ENCODE results near the gene NDC1. TPM values are rescaled to one million over a fixed set of nuclear protein-coding genes. Genes with fewer than 3 reads are reported as not detected.
A peak's percentile ranks its signal among the peaks of the same experiment; 100 is the strongest.

The NDC1 gene
- total and polyA plus RNA-seq, 2 donors (not counting 3 experiments of a cell fraction or from before 2014, with no cell fraction given), result 23.2 to 29.2 TPM

DNA sequence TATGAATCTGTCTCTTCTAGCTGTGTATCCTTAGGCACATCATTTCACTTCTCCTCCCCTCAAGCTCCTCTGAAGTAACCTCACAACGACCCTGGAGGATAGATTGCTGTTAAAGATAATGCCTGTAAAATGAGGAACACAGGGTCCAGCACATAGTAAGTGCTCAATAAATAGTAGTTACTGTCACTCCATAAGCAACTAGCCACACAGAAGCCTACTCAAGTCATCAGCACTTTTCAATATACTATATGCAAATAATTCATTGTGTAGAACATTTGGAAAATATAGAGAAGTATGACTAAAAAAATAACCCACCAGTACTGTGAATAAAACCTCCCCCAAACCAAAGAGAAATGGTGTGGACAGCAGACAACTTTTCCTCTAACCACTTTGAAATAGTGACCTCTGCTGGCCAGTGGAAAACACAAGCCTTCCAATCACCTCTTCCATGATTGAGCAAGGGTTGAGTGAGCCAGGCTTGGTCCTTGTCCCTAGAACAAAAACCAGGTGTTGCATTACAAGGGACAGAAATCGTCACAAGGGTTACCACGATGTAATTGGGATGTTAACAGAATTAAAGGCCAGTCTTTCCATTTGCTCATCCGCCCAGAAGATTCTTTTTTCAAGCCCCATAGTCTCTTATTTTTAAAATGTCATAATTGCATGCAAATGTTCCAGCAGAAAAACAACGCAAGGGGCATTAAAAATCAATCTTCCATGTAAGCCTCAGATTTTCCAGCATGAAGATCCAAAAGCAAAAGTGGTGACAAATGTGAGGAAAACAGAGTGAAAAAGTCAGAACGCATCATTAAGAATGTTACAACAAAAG, 83.4 kb downstream of the NDC1 start:
- peak; percentile 49 for DNase-seq (ENCODE audit: low read depth, low spot score)
- Histone ChIP-seq H2AFZ (ENCODE audit: low read depth, low read length) (no peak overlapping the region), H3K9me3 (replicated peaks; ENCODE audit: control insufficient read depth, insufficient read depth, low read length) (no peaks in the 10 kb centered on the region), H3K27me3 (ENCODE audit: control insufficient read depth in 2 of 2, insufficient read depth in 2 of 2, low read length in 2 of 2) (peaks cover 0 to 2% of the 10 kb centered on the region in 2 experiments), H3K36me3 (ENCODE audit: control insufficient read depth in 2 of 2, extremely low read depth in 1 of 2, insufficient read depth in 2 of 2, low read length in 2 of 2) (no peaks in the 10 kb centered on the region), H4K20me1 (replicated peaks; ENCODE audit: control insufficient read depth, extremely low read depth, insufficient read depth, low read length) (no peaks in the 10 kb centered on the region), H3K79me2 (ENCODE audit: control insufficient read depth, insufficient read depth, low read length) (no peaks in the 10 kb centered on the region), H3K4me2 (ENCODE audit: insufficient read depth, low read length) (no peak overlapping the region), H3K4me1 (ENCODE audit: control insufficient read depth, extremely low read depth, insufficient read depth, low read length) (no peaks in the 10 kb centered on the region), H3K4me3 (replicated peaks in 1 of 3; ENCODE audit: insufficient read depth in 1 of 3, low read depth in 1 of 3, low read length in 3 of 3) (no peak overlapping the region), H3K9me1 (replicated peaks; ENCODE audit: control insufficient read depth, extremely low read depth, insufficient read depth, low read length) (no peaks in the 10 kb centered on the region), H3K27ac (ENCODE audit: insufficient read depth, low read depth, low read length) (no peak overlapping the region), H3K9ac (replicated peaks; ENCODE audit: extremely low read depth, insufficient read depth, low read length) (no peak overlapping the region)
- FAIRE-seq, result peak; percentile 83
- ChIA-PET CTCF (interaction anchor here (0.8 to 4.0 kb wide), 14 partner anchors 8 to 303 kb away, joined by 3 to 50 read pairs (median 6); no protein-coding TSS in a partner anchor), POLR2A (no interaction called here)
- TF ChIP-seq MYC (IDR thresholded peaks at IDR 0.05; ENCODE audit: low read depth, low read length), result no peak
- TF ChIP-seq GATA2 (IDR thresholded peaks at IDR 0.05; ENCODE audit: insufficient read depth, insufficient read length, low read depth, low read length), result no peak
- no peak for TF ChIP-seq FOS (IDR thresholded peaks at IDR 0.05; ENCODE audit: borderline replicate concordance, insufficient read depth, low read length)
- TF ChIP-seq, protein P1, sequence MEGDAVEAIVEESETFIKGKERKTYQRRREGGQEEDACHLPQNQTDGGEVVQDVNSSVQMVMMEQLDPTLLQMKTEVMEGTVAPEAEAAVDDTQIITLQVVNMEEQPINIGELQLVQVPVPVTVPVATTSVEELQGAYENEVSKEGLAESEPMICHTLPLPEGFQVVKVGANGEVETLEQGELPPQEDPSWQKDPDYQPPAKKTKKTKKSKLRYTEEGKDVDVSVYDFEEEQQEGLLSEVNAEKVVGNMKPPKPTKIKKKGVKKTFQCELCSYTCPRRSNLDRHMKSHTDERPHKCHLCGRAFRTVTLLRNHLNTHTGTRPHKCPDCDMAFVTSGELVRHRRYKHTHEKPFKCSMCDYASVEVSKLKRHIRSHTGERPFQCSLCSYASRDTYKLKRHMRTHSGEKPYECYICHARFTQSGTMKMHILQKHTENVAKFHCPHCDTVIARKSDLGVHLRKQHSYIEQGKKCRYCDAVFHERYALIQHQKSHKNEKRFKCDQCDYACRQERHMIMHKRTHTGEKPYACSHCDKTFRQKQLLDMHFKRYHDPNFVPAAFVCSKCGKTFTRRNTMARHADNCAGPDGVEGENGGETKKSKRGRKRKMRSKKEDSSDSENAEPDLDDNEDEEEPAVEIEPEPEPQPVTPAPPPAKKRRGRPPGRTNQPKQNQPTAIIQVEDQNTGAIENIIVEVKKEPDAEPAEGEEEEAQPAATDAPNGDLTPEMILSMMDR (IDR thresholded peaks at IDR 0.05; ENCODE audit: extremely low read depth in 1 of 2, insufficient read depth in 1 of 2, low read depth in 1 of 2, low read length in 2 of 2), result peak; percentile 67 to 73
- intact Hi-C loops (cut with micrococcal nuclease), result loop anchor here (1.0 kb wide), 3 partner anchors 39 to 284 kb away; no protein-coding TSS in a partner anchor
- dilution Hi-C loops (cut with MboI; ENCODE audit: extremely low pct_ligation_motif_present, low sequenced_read_pairs), result no loop called here
- BruUV-seq (replicated peaks), result no TSS peak

Measured in endothelial cell of umbilical vein (primary cell).